ENCODE measurements around the gene ITGB8. TPM values are rescaled to one million over a fixed set of nuclear protein-coding genes. Genes with fewer than 3 reads are reported as not detected.

ITGB8 gene
- total RNA-seq, 2 donors from 2014 or later, result 22.1 to 38.6 TPM

GRCh38 chr7:20316706-20317105 is 14.0 kb upstream of the ITGB8 start:
- intact Hi-C loops (cut with DNase I), result no loop called here
- WGBS, 2 donors, result 49 to 56% methylated on average over 4 of the region's 4 CpGs
- no peak for TF ChIP-seq POLR2A (IDR thresholded peaks at IDR 0.05)
- TF ChIP-seq, protein P1, sequence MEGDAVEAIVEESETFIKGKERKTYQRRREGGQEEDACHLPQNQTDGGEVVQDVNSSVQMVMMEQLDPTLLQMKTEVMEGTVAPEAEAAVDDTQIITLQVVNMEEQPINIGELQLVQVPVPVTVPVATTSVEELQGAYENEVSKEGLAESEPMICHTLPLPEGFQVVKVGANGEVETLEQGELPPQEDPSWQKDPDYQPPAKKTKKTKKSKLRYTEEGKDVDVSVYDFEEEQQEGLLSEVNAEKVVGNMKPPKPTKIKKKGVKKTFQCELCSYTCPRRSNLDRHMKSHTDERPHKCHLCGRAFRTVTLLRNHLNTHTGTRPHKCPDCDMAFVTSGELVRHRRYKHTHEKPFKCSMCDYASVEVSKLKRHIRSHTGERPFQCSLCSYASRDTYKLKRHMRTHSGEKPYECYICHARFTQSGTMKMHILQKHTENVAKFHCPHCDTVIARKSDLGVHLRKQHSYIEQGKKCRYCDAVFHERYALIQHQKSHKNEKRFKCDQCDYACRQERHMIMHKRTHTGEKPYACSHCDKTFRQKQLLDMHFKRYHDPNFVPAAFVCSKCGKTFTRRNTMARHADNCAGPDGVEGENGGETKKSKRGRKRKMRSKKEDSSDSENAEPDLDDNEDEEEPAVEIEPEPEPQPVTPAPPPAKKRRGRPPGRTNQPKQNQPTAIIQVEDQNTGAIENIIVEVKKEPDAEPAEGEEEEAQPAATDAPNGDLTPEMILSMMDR (IDR thresholded peaks at IDR 0.05), result no peak
- Histone ChIP-seq H3K4me1 (no peaks in the 10 kb centered on the region), H3K4me3 (no peak overlapping the region), H3K36me3 (replicated peaks in 1 of 2; ENCODE audit: insufficient read depth in 1 of 2, low read depth in 2 of 2) (no peaks in the 10 kb centered on the region), H3K9me3 (no peaks in the 10 kb centered on the region), H3K27me3 (no peaks in the 10 kb centered on the region), H3K27ac (no peak overlapping the region)
- ATAC-seq (no peak), DNase-seq (no peak)

- Histone ChIP-seq H3K4me3 (no peak overlapping the region), H3K36me3 (replicated peaks in 1 of 2; ENCODE audit: insufficient read depth in 1 of 2, low read depth in 2 of 2) (no peaks in the 10 kb centered on the region), H3K4me1 (no peaks in the 10 kb centered on the region), H3K27me3 (no peaks in the 10 kb centered on the region), H3K9me3 (no peaks in the 10 kb centered on the region), H3K27ac (no peak overlapping the region)
- no peak for ATAC-seq
- no peak for DNase-seq
- TF ChIP-seq, protein P1 (IDR thresholded peaks at IDR 0.05), result no peak
- TF ChIP-seq POLR2A (IDR thresholded peaks at IDR 0.05), result no peak
- intact Hi-C loops (cut with DNase I), result no loop called here
These were observed 13.3 kb upstream of the ITGB8 start for GRCh38 chr7:20317413-20317812.

- ATAC-seq (no peak), DNase-seq (no peak)
- H3K9me3 ChIP-seq, result no peaks in the 10 kb centered on the region
- intact Hi-C loops (cut with DNase I), result no loop called here
- H3K27ac ChIP-seq, result no peak overlapping the region
- no peak overlapping the region for H3K4me3 ChIP-seq
- no peaks in the 10 kb centered on the region for H3K4me1 ChIP-seq
- no peaks in the 10 kb centered on the region for H3K36me3 ChIP-seq (replicated peaks in 1 of 2; ENCODE audit: insufficient read depth in 1 of 2, low read depth in 2 of 2)
- 62 to 69% methylated on average over 6 of the region's 6 CpGs for WGBS, 2 donors
- TF ChIP-seq, protein P1 (IDR thresholded peaks at IDR 0.05), result no peak
- TF ChIP-seq POLR2A (IDR thresholded peaks at IDR 0.05), result no peak
- H3K27me3 ChIP-seq, result no peaks in the 10 kb centered on the region
These were observed 11.8 kb upstream of the ITGB8 start for GRCh38 chr7:20318933-20319332.

DNA sequence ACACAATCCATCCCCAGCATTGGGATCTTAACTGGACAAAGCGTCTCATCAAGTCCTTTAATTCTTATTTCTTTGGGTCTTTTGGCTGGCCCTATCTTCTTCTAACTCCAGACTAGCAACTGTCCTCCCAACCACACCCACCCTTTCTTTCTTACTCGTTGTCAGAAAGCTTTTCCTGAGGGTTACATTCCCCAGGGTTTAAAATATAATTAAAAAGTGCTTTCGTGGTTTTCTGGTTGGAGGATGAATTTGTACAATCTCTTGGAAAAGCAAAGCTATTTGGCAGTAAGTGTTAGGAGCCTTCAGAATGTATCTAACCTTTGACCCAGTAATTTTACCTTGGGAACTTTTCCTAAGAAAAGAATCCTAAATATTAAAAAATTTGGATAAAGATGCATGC is 10.4 kb upstream of the ITGB8 start:
- H3K27me3 ChIP-seq, result no peaks in the 10 kb centered on the region
- no peaks in the 10 kb centered on the region for H3K36me3 ChIP-seq (replicated peaks in 1 of 2; ENCODE audit: insufficient read depth in 1 of 2, low read depth in 2 of 2)
- no peaks in the 10 kb centered on the region for H3K4me1 ChIP-seq
- intact Hi-C loops (cut with DNase I), result no loop called here
- no peaks in the 10 kb centered on the region for H3K9me3 ChIP-seq
- whole genome bisulfite sequencing, 2 donors, result 47 to 55% methylated on average over 3 of the region's 3 CpGs
- no peak for DNase-seq
- H3K4me3 ChIP-seq, result no peak overlapping the region
- no peak for ATAC-seq
- TF ChIP-seq, protein P1 (IDR thresholded peaks at IDR 0.05), result no peak
- no peak for TF ChIP-seq POLR2A (IDR thresholded peaks at IDR 0.05)
- H3K27ac ChIP-seq, result no peak overlapping the region

DNA sequence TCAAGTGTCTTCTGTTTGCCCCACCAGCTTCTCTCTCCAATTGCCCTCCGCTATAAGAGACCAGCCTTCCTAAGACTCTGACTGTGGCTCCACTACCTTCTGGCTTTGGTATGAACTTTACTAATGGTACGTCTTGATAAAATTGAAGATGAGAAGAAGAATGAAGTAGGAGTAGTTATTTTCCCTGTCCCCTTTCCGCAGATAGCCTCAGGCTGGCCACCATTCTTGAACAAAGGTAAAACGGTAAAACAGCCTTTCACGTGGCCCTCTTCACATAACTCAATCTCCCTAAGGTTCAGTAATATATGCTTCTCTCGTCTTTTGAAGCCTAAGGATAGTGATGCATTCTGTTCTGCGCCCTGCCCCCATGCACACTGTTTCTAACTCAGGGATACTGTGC is 9.9 kb upstream of the ITGB8 start:
- no peak for TF ChIP-seq POLR2A (IDR thresholded peaks at IDR 0.05)
- TF ChIP-seq, protein P1 (IDR thresholded peaks at IDR 0.05), result no peak
- H3K27me3 ChIP-seq, result no peaks in the 10 kb centered on the region
- H3K4me1 ChIP-seq, result no peaks in the 10 kb centered on the region
- 80 to 81% methylated on average over 7 of the region's 7 CpGs for WGBS, 2 donors
- H3K36me3 ChIP-seq (replicated peaks in 1 of 2; ENCODE audit: insufficient read depth in 1 of 2, low read depth in 2 of 2), result no peaks in the 10 kb centered on the region
- H3K27ac ChIP-seq, result no peak overlapping the region
- intact Hi-C loops (cut with DNase I), result no loop called here
- DNase-seq (no peak), ATAC-seq (no peak)
- H3K4me3 ChIP-seq, result no peak overlapping the region
- no peaks in the 10 kb centered on the region for H3K9me3 ChIP-seq
